GOT3 (cell line): ENCODE results near the gene APOLD1.
"Not testable (repeated sequence)": the region's sequence is repeated elsewhere in the genome, so short reads cannot be mapped to it uniquely, and the experiment has no call there.

ENCODE experiments used
- DNase-seq: peaks from one replicate; lab custom pipeline; 2025; ENCODE audit warnings: mixed read lengths; lab: John Stamatoyannopoulos, UW

The APOLD1 gene

GRCh38 chr12:12807970-12808702 is 22.7 kb downstream of the APOLD1 start:
- no peak for DNase-seq

DNA sequence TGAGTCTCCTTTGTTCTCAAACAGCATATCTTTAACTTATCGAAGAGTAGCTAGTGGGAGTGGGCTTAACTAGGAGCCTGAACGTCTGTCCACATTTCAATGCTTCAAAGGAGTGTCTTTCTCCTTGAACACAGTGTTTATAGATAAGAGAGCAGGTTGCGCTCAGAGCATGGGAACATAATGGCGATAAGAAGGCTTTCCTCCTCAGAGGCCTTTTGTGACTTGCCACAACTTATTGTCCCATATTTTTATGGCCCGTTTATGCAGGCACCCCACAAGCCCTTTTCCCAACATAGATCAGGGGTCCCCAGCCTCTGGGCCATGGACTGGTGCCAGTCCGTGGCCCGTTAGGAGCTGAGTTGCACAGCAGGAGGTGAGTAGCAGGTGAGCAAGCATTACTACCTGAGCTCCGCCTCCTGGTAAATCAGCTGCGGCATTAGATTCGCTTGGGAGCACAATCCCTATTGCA is 25.1 kb downstream of the APOLD1 start:
- DNase-seq, result no peak

DNA sequence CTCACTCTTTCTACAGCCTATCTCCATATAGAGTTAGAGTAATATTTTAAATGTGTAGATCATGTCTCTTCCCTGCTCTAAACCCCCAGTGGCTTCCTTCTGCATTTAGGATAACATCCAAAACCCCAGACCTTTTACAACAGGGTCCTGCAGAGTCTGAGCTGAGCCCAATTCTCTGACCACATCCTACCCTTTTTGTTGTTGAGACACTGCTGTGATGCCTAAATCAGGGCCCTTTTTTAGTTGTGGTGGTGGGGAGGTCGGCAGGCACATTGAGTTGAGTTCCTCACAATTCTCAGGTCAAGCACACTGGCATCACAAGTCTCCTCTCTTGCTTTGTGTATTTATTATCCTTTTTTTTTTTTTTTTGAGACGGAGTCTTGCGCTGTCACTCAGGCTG is 25.9 kb downstream of the APOLD1 start:
- no peak for DNase-seq

DNA sequence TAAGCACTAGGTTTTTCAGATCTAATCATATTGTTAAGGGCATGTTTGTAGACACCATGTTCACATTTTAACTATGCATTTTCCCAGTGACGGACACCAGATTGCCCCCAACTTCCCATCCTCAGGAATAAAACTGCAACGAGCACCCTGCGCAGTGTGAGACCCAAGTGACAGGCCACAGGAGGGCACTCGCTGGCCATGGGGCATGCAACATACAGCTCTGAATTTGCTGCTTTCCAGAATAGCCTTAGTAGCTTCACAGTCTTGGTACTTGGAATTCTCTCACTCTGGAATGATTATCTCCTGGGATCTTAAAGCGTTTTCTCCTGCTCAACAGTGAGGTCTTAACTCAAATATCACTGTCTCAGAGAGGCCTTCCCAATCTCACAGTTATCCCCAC is 26.7 kb downstream of the APOLD1 start:
- no peak for DNase-seq

GRCh38 chr12:12812618-12813119 is 27.2 kb downstream of the APOLD1 start:
- DNase-seq, result no peak

DNA sequence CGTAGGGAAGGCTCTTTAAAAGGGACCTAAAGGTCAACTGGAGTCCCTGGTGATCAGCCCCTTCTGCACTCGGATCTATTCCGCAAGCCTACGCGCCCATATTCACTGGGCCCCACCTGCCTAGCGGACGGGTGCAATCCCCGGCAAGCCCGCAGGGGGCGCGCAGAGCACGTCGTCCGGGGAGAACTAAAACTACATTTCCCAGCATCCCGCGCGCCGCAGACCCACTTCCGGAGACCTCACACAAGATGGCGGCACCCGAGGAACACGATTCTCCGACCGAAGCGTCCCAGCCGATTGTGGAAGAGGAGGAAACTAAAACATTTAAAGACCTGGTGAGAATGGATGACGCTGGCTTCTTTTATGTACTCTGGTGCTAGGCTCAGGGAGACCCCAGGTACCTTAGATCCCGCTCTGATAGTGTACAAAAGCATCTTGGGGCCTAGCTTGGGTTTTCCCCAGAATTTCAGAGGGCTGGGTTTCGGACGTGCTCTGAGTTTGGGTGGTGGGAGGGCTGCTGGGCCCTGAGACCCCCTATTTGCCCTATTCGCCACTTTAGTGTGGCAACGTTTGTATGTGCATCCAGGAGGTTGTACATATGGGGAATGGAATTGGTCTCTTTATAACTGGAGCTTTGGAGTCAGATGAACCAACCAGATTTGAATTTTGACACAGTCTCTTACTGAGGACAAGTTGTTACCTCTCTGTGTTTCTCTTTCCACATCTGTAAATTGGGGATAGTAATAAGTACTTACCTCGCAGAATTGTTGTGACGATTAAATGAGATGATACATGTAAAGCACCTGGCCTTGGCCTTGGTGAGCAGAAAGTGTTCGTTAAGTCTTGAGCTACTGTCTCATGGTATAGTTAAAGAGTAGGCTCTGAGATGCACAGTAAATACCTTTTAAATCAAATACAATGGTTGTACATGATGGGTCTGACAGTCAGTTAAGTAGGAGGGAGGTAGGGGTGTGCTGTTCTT is 28.0 kb downstream of the APOLD1 start, which contains the start of gene DDX47:
Gene DDX47, plus strand, starts transcription at position 227 of the 982 bp plus-strand sequence. Its CDS starts 22 bp downstream, at position 249.
- peak; percentile 66 for DNase-seq

- DNase-seq, result no peak
These were observed 32.2 kb downstream of the APOLD1 start for GRCh38 chr12:12817616-12818015.

GRCh38 chr12:12818701-12819100 is 33.2 kb downstream of the APOLD1 start:
- no peak for DNase-seq

DNA sequence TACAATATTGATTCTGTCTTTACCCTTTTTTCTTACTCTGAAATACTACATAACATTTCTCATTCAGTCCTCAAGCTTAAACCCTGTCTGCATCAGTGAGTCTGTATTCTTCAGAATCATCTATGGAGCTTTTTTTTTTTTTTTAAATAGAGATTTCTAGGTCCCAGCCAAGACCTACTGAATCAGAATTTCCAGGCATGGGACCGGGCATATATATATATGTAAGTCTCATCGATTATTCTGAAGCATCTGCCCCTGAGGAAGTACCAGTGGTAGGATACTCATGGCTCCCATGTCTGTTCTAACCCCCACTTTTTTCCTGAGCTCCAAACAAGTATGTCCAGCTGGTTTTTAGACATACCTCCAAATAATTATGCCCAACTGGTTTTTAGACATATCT is 33.8 kb downstream of the APOLD1 start:
- no peak for DNase-seq

DNA sequence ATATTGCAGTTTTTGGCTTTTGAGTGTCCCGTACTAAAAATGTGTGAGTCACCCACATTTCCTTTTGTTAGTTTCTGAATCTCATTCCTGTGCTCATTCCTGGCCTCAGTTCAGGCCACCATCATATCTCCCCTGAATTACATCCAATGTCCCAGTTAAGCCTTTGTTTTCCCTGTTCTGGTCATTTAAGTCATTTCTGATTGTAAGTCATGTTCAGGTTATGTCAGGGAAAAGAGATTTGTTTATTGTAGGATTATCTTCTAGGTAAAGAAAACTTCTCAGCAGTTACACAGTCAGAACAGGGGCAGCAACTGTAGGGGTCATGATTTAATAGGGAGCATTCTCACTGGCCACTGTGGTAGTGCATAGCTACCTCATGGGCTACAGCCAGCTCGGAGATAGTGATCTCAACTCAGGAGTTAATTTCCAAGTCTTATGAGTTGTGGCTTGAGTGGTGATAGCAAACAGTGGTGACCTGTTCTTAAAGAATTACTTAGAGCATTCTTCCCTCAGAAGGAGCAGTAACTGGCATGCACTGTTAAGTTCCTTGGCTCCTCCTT is 34.4 kb downstream of the APOLD1 start:
- no peak for DNase-seq

GRCh38 chr12:12820376-12820775 is 34.9 kb downstream of the APOLD1 start:
- DNase-seq, result not testable (repeated sequence)

DNA sequence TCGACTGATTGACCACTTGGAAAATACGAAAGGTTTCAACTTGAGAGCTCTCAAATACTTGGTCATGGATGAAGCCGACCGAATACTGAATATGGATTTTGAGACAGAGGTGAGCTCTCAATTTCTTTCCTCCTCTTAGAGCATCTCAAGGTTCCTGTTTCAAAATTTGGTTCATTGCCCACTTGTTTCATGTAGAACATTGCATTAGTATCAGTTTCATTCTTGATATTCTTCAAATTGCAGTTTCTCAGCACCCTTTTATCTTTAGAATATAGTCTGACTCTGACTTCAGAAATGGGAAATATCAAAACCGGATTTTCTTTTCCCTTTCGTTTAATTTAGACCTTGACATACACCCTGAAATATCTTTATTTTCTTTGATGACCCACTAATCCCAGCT is 36.5 kb downstream of the APOLD1 start:
- no peak for DNase-seq

GRCh38 chr12:12822886-12823285 is 37.4 kb downstream of the APOLD1 start:
- no peak for DNase-seq

DNA sequence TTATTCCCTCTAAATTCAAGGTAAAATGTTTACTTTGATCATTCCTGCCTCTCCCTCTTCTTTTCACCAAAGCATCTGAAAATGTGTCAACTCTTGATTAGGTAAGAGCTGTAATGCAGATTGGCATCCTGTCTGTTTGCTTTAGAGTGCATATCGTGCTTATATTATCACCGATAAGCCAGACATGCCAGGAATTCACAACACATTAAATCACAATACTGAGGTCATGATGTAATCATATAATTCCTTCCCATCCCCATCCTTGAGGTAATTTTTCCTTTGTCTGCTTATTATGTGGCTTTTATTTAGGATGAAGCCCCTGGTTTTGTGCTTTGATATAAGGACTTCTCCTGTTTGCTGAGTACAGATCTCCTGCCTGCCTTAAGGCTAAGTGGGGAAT is 37.8 kb downstream of the APOLD1 start:
- DNase-seq, result no peak

GRCh38 chr12:12823811-12824210 is 38.4 kb downstream of the APOLD1 start:
- DNase-seq, result no peak

DNA sequence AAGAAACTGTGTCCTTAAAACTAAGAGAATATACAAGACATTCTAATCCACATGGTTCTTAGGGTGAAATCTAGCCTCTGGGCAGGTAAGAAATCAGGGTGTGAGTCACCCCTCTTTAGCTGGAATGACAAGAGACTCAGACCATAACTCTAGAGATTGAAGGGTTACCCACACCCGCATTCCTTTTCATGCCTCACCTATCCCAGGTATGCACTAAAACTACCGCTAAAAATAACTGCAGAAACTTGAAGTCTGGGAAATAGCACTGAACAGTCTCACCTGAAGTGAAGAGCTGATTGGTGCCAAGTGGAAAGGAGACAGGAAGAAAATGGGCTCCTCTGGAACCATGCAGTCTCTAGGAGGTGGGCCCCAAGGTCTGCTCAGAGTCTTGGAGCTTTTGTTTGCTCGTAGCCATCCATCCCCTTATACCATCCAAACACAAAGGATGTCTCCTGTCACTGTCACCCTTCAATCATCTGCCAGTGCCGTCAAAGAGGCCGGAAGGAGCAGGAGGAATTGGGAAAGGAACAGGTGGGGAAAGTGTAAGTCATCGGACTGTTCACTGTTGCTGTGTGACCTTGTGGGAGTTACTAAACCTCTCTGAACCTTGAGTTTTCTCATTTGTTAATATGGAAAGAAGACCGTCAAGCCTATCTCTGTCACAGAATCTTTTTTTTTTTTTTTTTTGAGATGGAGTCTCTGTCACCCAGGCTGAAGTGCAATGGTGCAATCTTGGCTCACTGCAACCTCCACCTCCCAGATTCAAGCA is 50.1 kb downstream of the APOLD1 start:
- DNase-seq, result no peak

GRCh38 chr12:12836571-12836970 is 51.1 kb downstream of the APOLD1 start:
- no peak for DNase-seq

GRCh38 chr12:12837025-12837812 is 51.8 kb downstream of the APOLD1 start:
- no peak for DNase-seq

- no peak for DNase-seq
These were observed 52.3 kb downstream of the APOLD1 start for GRCh38 chr12:12837813-12838153.

- no peak for DNase-seq
These were observed 53.5 kb downstream of the APOLD1 start for GRCh38 chr12:12839003-12839395.

GRCh38 chr12:12839439-12839838 is 54.0 kb downstream of the APOLD1 start:
- not testable (repeated sequence) for DNase-seq
